HepG2 (cell line): ENCODE measurements around the gene TVP23C. TPM values are rescaled to one million over a fixed set of nuclear protein-coding genes. Genes with fewer than 3 reads are reported as not detected.

Experiments
- ARNT2 ChIP-seq: sonication (generic); formaldehyde crosslinking; IDR thresholded peaks from 2 replicates; pipeline ENCODE4 v1.8.0; 2022; ENCODE audit warnings: mild to moderate bottlenecking, low read depth, missing genetic modification reagents, moderate library complexity
- ERF ChIP-seq: IDR thresholded peaks from 2 replicates; pipeline ENCODE4 v1.6.1; 2018; ENCODE audit warnings: missing biosample characterization, missing genetic modification reagents
- FOXO1 ChIP-seq: sonication (generic); formaldehyde crosslinking; IDR thresholded peaks from 2 replicates; pipeline ENCODE4 v1.4.0; 2020; ENCODE audit warnings: missing genetic modification reagents
- KDM2A ChIP-seq: sonication (generic); formaldehyde crosslinking; IDR thresholded peaks from 2 replicates; pipeline ENCODE4 v1.4.0; 2020; ENCODE audit warnings: low read depth, missing genetic modification reagents, borderline replicate concordance
- MED1 ChIP-seq: sonication (generic); formaldehyde crosslinking; IDR thresholded peaks from 2 replicates; pipeline ENCODE4 v1.4.0; 2020; ENCODE audit warnings: missing genetic modification reagents
- MIER3 ChIP-seq: IDR thresholded peaks from 2 replicates; pipeline ENCODE4 v1.6.1; 2016; ENCODE audit warnings: missing compliant biosample characterization, borderline replicate concordance
- MTA1 ChIP-seq: sonication (generic); formaldehyde crosslinking; IDR thresholded peaks from 2 replicates; pipeline ENCODE4 v1.4.0; 2020; ENCODE audit warnings: missing genetic modification reagents, mild to moderate bottlenecking, borderline replicate concordance
- POGK ChIP-seq: sonication (generic); formaldehyde crosslinking; conservative IDR thresholded peaks from 2 replicates; pipeline ENCODE4 v1.8.0; 2022; ENCODE audit warnings: mild to moderate bottlenecking, moderate library complexity, missing genetic modification reagents
- RARA ChIP-seq: IDR thresholded peaks from 2 replicates; pipeline ENCODE4 v1.6.1; 2016; ENCODE audit warnings: missing genetic modification reagents, missing compliant biosample characterization
- THAP11 ChIP-seq: IDR thresholded peaks from 2 replicates; pipeline ENCODE4 v1.6.1; 2016; ENCODE audit warnings: missing biosample characterization, missing genetic modification reagents
- XBP1 ChIP-seq: sonication (generic); formaldehyde crosslinking; IDR thresholded peaks from 2 replicates; pipeline ENCODE4 v1.5.0; 2020; ENCODE audit warnings: missing genetic modification reagents
- YEATS2 ChIP-seq: sonication (generic); formaldehyde crosslinking; IDR thresholded peaks from 2 replicates; pipeline ENCODE4 v1.4.0; 2020; ENCODE audit warnings: missing genetic modification reagents, borderline replicate concordance
- ZBED4 ChIP-seq: sonication (generic); formaldehyde crosslinking; IDR thresholded peaks from 2 replicates; pipeline ENCODE4 v1.4.0; 2020; ENCODE audit warnings: missing genetic modification reagents, borderline replicate concordance
- ZFY ChIP-seq: sonication (generic); formaldehyde crosslinking; IDR thresholded peaks from 2 replicates; pipeline ENCODE4 v1.4.0; 2020; ENCODE audit warnings: missing genetic modification reagents
- ZNF788 ChIP-seq: sonication (generic); formaldehyde crosslinking; IDR thresholded peaks from 2 replicates; pipeline ENCODE4 v1.5.0; 2020; ENCODE audit warnings: mild to moderate bottlenecking, missing genetic modification reagents, borderline replicate concordance
- polyA plus RNA-seq, 8 experiments: library from polyadenylated mRNA; depleted of rRNA in 3 of 8; stranded (reverse) in 7 of 8; unstranded in 1 of 8; fragments of >200 nt; fragmentation: Illumina TruSeq in 4 of 8; extraction: Trizol in 4 of 8; gene quantifications; 2 replicates each; pipeline versions ENCODE4 v1.2.1 to v1.2.3, GENCODE V29; 2011 to 2016; ENCODE audit warnings: low read depth in 4 of 8, missing spikeins in 1 of 8, mixed read lengths in 1 of 8; ENCODE audit not compliant: insufficient read depth in 1 of 8
- total RNA-seq, 5 experiments: library from RNA; depleted of rRNA; stranded (reverse); fragments of >200 nt; fragmentation: Illumina TruSeq; extraction: Trizol; gene quantifications; 2 replicates each; pipeline ENCODE4 v1.2.3, GENCODE V29; 2016; ENCODE audit warnings: low read depth in 1 of 5
- TF ChIP-seq, protein P1 (sequence below): IDR thresholded peaks from 2 replicates; pipeline ENCODE4 v1.6.1; 2016; ENCODE audit warnings: missing compliant biosample characterization, missing genetic modification reagents, borderline replicate concordance
- TF ChIP-seq, protein P2 (sequence below), 2 experiments: sonication (generic) in 1 of 2; formaldehyde crosslinking in 1 of 2; IDR thresholded peaks; 2 replicates each; pipeline versions ENCODE4 v1.4.0 to v1.6.1; 2018 to 2020; ENCODE audit warnings: missing genetic modification reagents in 2 of 2, borderline replicate concordance in 1 of 2, low read depth in 1 of 2, mild to moderate bottlenecking in 1 of 2, missing biosample characterization in 1 of 2
- TF ChIP-seq, protein P3 (sequence below): sonication (generic); formaldehyde crosslinking; IDR thresholded peaks from 2 replicates; pipeline ENCODE4 v1.8.0; 2022; ENCODE audit warnings: mild to moderate bottlenecking, missing genetic modification reagents, moderate library complexity
- TF ChIP-seq, protein P4 (sequence below): IDR thresholded peaks from 2 replicates; pipeline ENCODE4 v1.6.1; 2016; ENCODE audit warnings: mild to moderate bottlenecking, missing biosample characterization, missing genetic modification reagents

TVP23C gene
- total and polyA plus RNA-seq, 2 of the 13 experiments (the other 11 are each of a cell fraction or from before 2014, with no cell fraction given) = 10.4 to 28.2 TPM

GRCh38 chr17:15563375-15563857 is at the start of gene TVP23C (continued):
- peak; percentile 96; the same call in 1 of the 2 replicates for TF ChIP-seq ZBED4
- peak; percentile 96; the same call in 1 of the 2 replicates for TF ChIP-seq XBP1 (CRISPR knock-in tag)
- peak; percentile 39; the same call in 1 of the 2 replicates for TF ChIP-seq YEATS2 (CRISPR knock-in tag)
- TF ChIP-seq, protein P1, sequence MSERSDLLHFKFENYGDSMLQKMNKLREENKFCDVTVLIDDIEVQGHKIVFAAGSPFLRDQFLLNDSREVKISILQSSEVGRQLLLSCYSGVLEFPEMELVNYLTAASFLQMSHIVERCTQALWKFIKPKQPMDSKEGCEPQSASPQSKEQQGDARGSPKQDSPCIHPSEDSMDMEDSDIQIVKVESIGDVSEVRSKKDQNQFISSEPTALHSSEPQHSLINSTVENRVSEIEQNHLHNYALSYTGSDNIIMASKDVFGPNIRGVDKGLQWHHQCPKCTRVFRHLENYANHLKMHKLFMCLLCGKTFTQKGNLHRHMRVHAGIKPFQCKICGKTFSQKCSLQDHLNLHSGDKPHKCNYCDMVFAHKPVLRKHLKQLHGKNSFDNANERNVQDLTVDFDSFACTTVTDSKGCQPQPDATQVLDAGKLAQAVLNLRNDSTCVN (CRISPR knock-in tag) = 0 out of 2 replicates have a peak, but pooled peaks have one; percentile 20
- TF ChIP-seq MTA1 = peak; percentile 41; the same call in 1 of the 2 replicates
- peak; percentile 51; the same call in 1 of the 2 replicates for TF ChIP-seq ARNT2 (CRISPR knock-in tag)
- TF ChIP-seq ERF (CRISPR knock-in tag) = peak; percentile 56; the same call in 1 of the 2 replicates
- TF ChIP-seq ZFY (CRISPR knock-in tag) = peak; percentile 77
- peak; percentile 65; the same call in 1 of the 2 replicates for TF ChIP-seq MIER3 (CRISPR knock-in tag)
- peak; percentile 48; the same call in 1 of the 2 replicates for TF ChIP-seq MED1 (CRISPR knock-in tag)
- TF ChIP-seq ZNF788 (CRISPR knock-in tag) = peak; percentile 52; the same call in 1 of the 2 replicates
- peak; percentile 48; the same call in 1 of the 2 replicates for TF ChIP-seq POGK (CRISPR knock-in tag)
- peak; percentile 41; the same call in 1 of the 2 replicates for TF ChIP-seq FOXO1 (CRISPR knock-in tag)
- TF ChIP-seq, protein P2, sequence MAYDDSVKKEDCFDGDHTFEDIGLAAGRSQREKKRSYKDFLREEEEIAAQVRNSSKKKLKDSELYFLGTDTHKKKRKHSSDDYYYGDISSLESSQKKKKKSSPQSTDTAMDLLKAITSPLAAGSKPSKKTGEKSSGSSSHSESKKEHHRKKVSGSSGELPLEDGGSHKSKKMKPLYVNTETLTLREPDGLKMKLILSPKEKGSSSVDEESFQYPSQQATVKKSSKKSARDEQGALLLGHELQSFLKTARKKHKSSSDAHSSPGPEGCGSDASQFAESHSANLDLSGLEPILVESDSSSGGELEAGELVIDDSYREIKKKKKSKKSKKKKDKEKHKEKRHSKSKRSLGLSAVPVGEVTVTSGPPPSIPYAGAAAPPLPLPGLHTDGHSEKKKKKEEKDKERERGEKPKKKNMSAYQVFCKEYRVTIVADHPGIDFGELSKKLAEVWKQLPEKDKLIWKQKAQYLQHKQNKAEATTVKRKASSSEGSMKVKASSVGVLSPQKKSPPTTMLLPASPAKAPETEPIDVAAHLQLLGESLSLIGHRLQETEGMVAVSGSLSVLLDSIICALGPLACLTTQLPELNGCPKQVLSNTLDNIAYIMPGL (CRISPR knock-in tag; IDR thresholded peaks at IDR 0.05; ENCODE audit: borderline replicate concordance in 1 of 2, low read depth in 1 of 2) = peak; percentile 48 to 77; a peak in 2 of 4 replicates
- peak; percentile 79; the same call in 1 of the 2 replicates for TF ChIP-seq KDM2A (CRISPR knock-in tag)
- peak; percentile 81 for TF ChIP-seq THAP11 (CRISPR knock-in tag)
- 0 out of 2 replicates have a peak, but pooled peaks have one; percentile 26 for TF ChIP-seq RARA (CRISPR knock-in tag)
- TF ChIP-seq, protein P3, sequence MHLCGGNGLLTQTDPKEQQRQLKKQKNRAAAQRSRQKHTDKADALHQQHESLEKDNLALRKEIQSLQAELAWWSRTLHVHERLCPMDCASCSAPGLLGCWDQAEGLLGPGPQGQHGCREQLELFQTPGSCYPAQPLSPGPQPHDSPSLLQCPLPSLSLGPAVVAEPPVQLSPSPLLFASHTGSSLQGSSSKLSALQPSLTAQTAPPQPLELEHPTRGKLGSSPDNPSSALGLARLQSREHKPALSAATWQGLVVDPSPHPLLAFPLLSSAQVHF (CRISPR knock-in tag) = 0 out of 2 replicates have a peak, but pooled peaks have one; percentile 36
- TF ChIP-seq, protein P4, sequence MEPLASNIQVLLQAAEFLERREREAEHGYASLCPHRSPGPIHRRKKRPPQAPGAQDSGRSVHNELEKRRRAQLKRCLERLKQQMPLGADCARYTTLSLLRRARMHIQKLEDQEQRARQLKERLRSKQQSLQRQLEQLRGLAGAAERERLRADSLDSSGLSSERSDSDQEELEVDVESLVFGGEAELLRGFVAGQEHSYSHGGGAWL = peak; percentile 60; the same call in 1 of the 2 replicates
